GM12892 (cell line): ENCODE results near the gene LOXL3.

Source experiments
- POLR2AphosphoS5 ChIP-seq: IDR thresholded peaks from 2 replicates; pipeline ENCODE4 v1.6.1; 2011; ENCODE audit warnings: low read depth, low read length, control low read depth
- TAF1 ChIP-seq: IDR thresholded peaks from 2 replicates; pipeline ENCODE4 v1.6.1; 2011; ENCODE audit warnings: low read depth, mild to moderate bottlenecking, control low read depth, low read length, borderline replicate concordance

- TF ChIP-seq TAF1 (no peak), POLR2AphosphoS5 (no peak)
Observed at GRCh38 chr2:74551530-74551929, 2.2 kb downstream of the LOXL3 start.
